Adrenal gland (tissue), 12 donors: Measurements from ENCODE around the gene ZFAND5. TPM values are rescaled to one million over a fixed set of nuclear protein-coding genes. Genes with fewer than 3 reads are reported as not detected.

Experiments
- DNase-seq, 7 donors: peaks; one replicate each; pipeline ENCODE4 v3.0.0-alpha.2; 2019 to 2020
- H3K27ac ChIP-seq, 5 donors: fragments of 200-600 bp; sonication (generic) in 4 of 5; 1 replicate in 3 of 5; 2 replicates in 2 of 5; pipeline versions ENCODE4 v1.5.1 to v1.8.0; 2016 to 2020; ENCODE audit warnings: mild to moderate bottlenecking in 1 of 5
- H3K27me3 ChIP-seq: fragments of 200-600 bp; 2 replicates; pipeline ENCODE4 v1.8.0; 2021
- H3K36me3 ChIP-seq, 2 donors: fragments of 200-600 bp; replicated peaks in 1 of 2; 1 replicate in 1 of 2; 2 replicates in 1 of 2; pipeline versions ENCODE4 v1.5.1 to v1.8.0; 2018 to 2022
- H3K4me1 ChIP-seq, 2 donors: fragments of 200-600 bp; replicated peaks in 1 of 2; 1 replicate in 1 of 2; 2 replicates in 1 of 2; pipeline versions ENCODE4 v1.5.1 to v1.8.0; 2018 to 2021
- H3K4me3 ChIP-seq, 4 donors: fragments of 200-600 bp; sonication (generic) in 3 of 4; one replicate each; pipeline ENCODE4 v1.5.1; 2016 to 2018
- H3K9me3 ChIP-seq, 3 donors: fragments of 200-600 bp; sonication (generic) in 1 of 3; replicated peaks in 1 of 3; 1 replicate in 2 of 3; 2 replicates in 1 of 3; pipeline versions ENCODE4 v1.5.1 to v1.8.0; 2016 to 2021
- POLR2A ChIP-seq, 2 donors: fragments of 450-650 bp; IDR thresholded peaks; one replicate each; pipeline ENCODE4 v1.6.1; 2017; ENCODE audit warnings: antibody characterized with exemption in 2 of 2, mild to moderate bottlenecking in 2 of 2, moderate library complexity in 1 of 2
- WGBS, 4 donors: extraction: QIAGEN DNeasy Blood & Tissue Kit in 2 of 4; methylation state at CpG; one replicate each; pipeline versions ENCODE4 v1.1.5 to v1.1.7; 2013 to 2017; 5-methylcytosine and 5-hydroxymethylcytosine counted together
- intact Hi-C, 2 donors: fragments of 100-400 bp; cut with DNase I; formaldehyde crosslinking; loops; one replicate each; pipeline versions ENCODE4 v1.14.1 to v1.15.0; 2022 to 2023
- polyA plus RNA-seq, 3 donors: library from polyadenylated mRNA; stranded (reverse); fragments of 200-250 nt in 2 of 3; fragments of 350-450 nt in 1 of 3; fragmentation: Illumina TruSeq in 1 of 3; extraction: RNeasy Lipid Tissue Mini Kit (QIAGEN cat#74804) in 1 of 3; gene quantifications; one replicate each; pipeline ENCODE4 v1.2.3, GENCODE V29; 2013 to 2014
- total RNA-seq, 9 donors: library from RNA; depleted of rRNA in 4 of 9; stranded (reverse); fragments of >200 nt in 4 of 9; fragments of 120-200 nt in 1 of 9; fragmentation: NEBNext Ultra II Directional in 1 of 9; extraction: Animal tissue kit (Norgen Biotek cat#: 25700) in 1 of 9; gene quantifications; one replicate each; pipeline versions ENCODE4 v1.1.0 to v1.2.4, GENCODE V29; 2013 to 2023
- TF ChIP-seq, protein P1 (sequence below), 6 experiments: fragments of 450-650 bp in 4 of 6; fragments of 200-600 bp in 2 of 6; sonication (generic) in 1 of 6; IDR thresholded peaks; 1 replicate in 5 of 6; 2 replicates in 1 of 6; pipeline versions ENCODE4 v1.5.1 to v1.8.0; 2016 to 2021; ENCODE audit warnings: antibody characterized with exemption in 6 of 6, mild to moderate bottlenecking in 2 of 6, moderate library complexity in 1 of 6
- donor health status: healthy with polysubstance abuse.
- donor health status: Bipolar disorder and iron deficiency.
- donor health status: DM: yes; HTN: yes; CAD: no.
- donor health status: DM: no; HTN: no; CAD: no.
- donor health status: DM: no; HTN: no; CAD: no.
- donor health status: DM: yes; HTN: yes; CAD: no.

Gene ZFAND5
- total and polyA plus RNA-seq, 12 donors, result 119 to 326 (median 193) TPM

DNA sequence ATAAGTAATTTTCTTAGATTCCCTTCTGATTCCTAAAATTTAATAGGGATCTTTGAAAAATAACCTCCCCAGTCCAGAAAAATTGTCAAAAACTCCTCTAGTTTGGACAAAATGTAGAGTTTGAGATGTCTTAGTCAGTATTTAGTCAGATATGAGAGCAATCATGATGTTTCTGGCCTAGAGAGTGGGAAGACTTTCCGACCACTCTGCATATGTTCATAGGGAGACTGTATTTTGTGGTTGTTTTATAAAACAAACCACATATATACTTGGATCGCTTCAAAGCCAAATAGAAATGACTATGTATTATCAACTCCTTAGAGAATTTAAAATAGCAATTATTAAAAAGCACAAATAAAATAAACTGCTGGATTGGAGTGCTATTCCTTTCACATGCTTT lies 15.8 kb downstream of the ZFAND5 start:
- intact Hi-C loops, result no loop called here
- Histone ChIP-seq H3K36me3 (peaks cover 0 to 22% of the 10 kb centered on the region in 2 donors), H3K9me3 (no peaks in the 10 kb centered on the region), H3K4me3 (no peak overlapping the region), H3K4me1 (no peaks in the 10 kb centered on the region), H3K27me3 (no peaks in the 10 kb centered on the region), H3K27ac (no peak overlapping the region)
- DNase-seq, result no peak
- no peak for TF ChIP-seq POLR2A (IDR thresholded peaks at IDR 0.05)
- TF ChIP-seq, protein P1, sequence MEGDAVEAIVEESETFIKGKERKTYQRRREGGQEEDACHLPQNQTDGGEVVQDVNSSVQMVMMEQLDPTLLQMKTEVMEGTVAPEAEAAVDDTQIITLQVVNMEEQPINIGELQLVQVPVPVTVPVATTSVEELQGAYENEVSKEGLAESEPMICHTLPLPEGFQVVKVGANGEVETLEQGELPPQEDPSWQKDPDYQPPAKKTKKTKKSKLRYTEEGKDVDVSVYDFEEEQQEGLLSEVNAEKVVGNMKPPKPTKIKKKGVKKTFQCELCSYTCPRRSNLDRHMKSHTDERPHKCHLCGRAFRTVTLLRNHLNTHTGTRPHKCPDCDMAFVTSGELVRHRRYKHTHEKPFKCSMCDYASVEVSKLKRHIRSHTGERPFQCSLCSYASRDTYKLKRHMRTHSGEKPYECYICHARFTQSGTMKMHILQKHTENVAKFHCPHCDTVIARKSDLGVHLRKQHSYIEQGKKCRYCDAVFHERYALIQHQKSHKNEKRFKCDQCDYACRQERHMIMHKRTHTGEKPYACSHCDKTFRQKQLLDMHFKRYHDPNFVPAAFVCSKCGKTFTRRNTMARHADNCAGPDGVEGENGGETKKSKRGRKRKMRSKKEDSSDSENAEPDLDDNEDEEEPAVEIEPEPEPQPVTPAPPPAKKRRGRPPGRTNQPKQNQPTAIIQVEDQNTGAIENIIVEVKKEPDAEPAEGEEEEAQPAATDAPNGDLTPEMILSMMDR (IDR thresholded peaks at IDR 0.05), result no peak
- WGBS, 4 donors, result 88 to 95% (median 91%) methylated on average over 2 of the region's 2 CpGs

DNA sequence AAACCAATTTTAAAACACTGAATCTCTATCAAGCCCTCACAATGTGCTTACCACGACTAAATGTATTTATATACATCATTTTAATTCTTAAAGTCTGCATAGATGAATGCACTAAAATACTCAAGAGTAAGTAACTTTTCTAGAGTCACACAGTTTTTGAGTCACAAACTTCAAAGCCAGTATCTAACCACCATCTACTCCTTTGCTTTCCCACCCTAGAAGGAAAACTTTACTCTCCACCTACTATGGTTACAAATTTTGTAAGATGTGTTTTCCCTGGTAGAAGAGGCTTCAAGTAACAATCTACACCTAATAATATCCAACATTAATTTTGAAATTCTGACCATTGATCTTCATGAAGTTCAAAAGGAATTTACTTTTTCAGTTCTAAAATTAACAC lies 18.7 kb downstream of the ZFAND5 start:
- intact Hi-C loops, result no loop called here
- TF ChIP-seq, protein P1 (IDR thresholded peaks at IDR 0.05), result no peak
- TF ChIP-seq POLR2A (IDR thresholded peaks at IDR 0.05), result no peak
- 75 to 100% (median 86%) methylated on average over 1 of the region's 1 CpG for WGBS, 4 donors
- Histone ChIP-seq H3K4me1 (peaks cover 0 to 6% of the 10 kb centered on the region in 2 donors), H3K9me3 (no peaks in the 10 kb centered on the region), H3K36me3 (no peaks in the 10 kb centered on the region), H3K4me3 (no peak overlapping the region), H3K27me3 (no peaks in the 10 kb centered on the region), H3K27ac (no peak overlapping the region)
- DNase-seq, result no peak

DNA sequence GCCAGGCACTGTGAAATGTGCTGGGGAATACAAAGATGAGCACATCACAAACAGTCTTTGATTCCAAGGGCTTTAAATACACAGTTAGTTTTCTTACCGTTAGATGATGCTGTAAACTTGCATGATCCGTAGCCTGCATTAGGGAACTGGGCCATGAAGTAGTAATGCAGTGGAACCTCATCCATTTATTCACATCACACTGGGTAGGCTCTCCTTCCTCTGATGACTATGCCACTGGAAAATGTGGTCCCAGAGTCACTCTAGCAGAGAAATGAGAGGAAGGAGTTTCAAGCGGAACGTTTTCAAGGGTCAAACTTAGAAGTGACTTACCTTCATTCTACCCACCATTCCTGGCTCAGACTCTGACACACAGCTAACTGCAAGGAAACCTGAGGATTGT lies 26.4 kb downstream of the ZFAND5 start:
- H3K4me3 ChIP-seq, result no peak overlapping the region
- intact Hi-C loops, result no loop called here
- TF ChIP-seq, protein P1 (IDR thresholded peaks at IDR 0.05), result no peak
- no peak for TF ChIP-seq POLR2A (IDR thresholded peaks at IDR 0.05)
- no peak for DNase-seq
- H3K4me1 ChIP-seq, result peaks cover 0 to 6% of the 10 kb centered on the region in 2 donors
- H3K27me3 ChIP-seq, result no peaks in the 10 kb centered on the region
- 84 to 92% (median 91%) methylated on average over 4 of the region's 4 CpGs for WGBS, 4 donors
- H3K36me3 ChIP-seq, result no peaks in the 10 kb centered on the region
- H3K27ac ChIP-seq, result no peak overlapping the region
- no peaks in the 10 kb centered on the region for H3K9me3 ChIP-seq

DNA sequence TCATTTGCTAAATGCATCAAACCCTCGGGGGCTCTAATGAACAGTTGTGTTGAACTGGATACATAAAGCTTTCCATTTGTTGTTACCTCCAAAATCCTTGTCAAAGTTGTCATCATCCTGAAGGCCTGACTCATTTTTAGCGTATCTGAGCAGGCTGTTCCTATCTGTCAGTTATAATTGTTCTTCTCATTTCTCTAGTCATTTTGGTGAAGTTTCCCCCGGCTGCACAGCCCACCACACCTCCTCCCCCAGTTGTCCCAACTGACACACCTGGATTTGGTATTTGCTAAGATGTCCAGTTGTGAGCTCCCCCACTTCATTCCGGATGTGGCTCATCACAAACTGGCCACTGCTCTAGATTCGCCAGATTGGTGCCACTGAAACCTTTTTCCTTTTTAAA lies 27.7 kb downstream of the ZFAND5 start:
- 70 to 72% (median 70%) methylated on average over 5 of the region's 5 CpGs for WGBS, 4 donors
- Histone ChIP-seq H3K4me3 (no peak overlapping the region), H3K27me3 (no peaks in the 10 kb centered on the region), H3K9me3 (no peaks in the 10 kb centered on the region), H3K27ac (no peak overlapping the region), H3K4me1 (no peaks in the 10 kb centered on the region), H3K36me3 (no peaks in the 10 kb centered on the region)
- intact Hi-C loops, result no loop called here
- DNase-seq, result no peak
- TF ChIP-seq, protein P1 (IDR thresholded peaks at IDR 0.05), result no peak
- TF ChIP-seq POLR2A (IDR thresholded peaks at IDR 0.05), result no peak
